Osteoblast (primary cell): ENCODE results near the gene COG4. TPM values are rescaled to one million over a fixed set of nuclear protein-coding genes. Genes with fewer than 3 reads are reported as not detected.

Source experiments
- DNase-seq: peaks from one replicate; pipeline ENCODE4 v3.0.0; 2011; ENCODE audit warnings: low spot score, mixed read lengths; ENCODE audit not compliant: insufficient read length; ENCODE audit errors: missing footprints
- H2AFZ ChIP-seq: 2 replicates; pipeline ENCODE4 v1.6.0; 2011; ENCODE audit warnings: mild to moderate bottlenecking, low read length
- H3K27ac ChIP-seq: 2 replicates; pipeline ENCODE4 v1.5.1; 2011; ENCODE audit warnings: mild to moderate bottlenecking, low read depth, low read length, moderate library complexity
- H3K27me3 ChIP-seq: 2 replicates; pipeline ENCODE4 v1.6.0; 2012; ENCODE audit warnings: mild to moderate bottlenecking, control low read depth, inconsistent platforms, low read length, moderate library complexity; ENCODE audit not compliant: insufficient read depth
- H3K36me3 ChIP-seq: 2 replicates; pipeline ENCODE4 v1.5.1; 2011; ENCODE audit warnings: mild to moderate bottlenecking, low read length, control low read depth, moderate library complexity; ENCODE audit not compliant: insufficient read depth
- H3K4me1 ChIP-seq: 2 replicates; pipeline ENCODE4 v1.5.1; 2011; ENCODE audit warnings: mild to moderate bottlenecking, low read length, control low read depth, moderate library complexity; ENCODE audit not compliant: insufficient read depth
- H3K4me2 ChIP-seq: 2 replicates; pipeline ENCODE4 v1.6.0; 2011; ENCODE audit warnings: mild to moderate bottlenecking, low read length; ENCODE audit not compliant: insufficient read depth
- H3K4me3 ChIP-seq: fragments of 200-600 bp; sonication (generic); 3 replicates; pipeline ENCODE4 v1.5.1; 2012; ENCODE audit warnings: mild to moderate bottlenecking, low read length, inconsistent platforms; ENCODE audit not compliant: insufficient read depth
- H3K79me2 ChIP-seq: 2 replicates; pipeline ENCODE4 v1.6.0; 2012; ENCODE audit warnings: mild to moderate bottlenecking, low read length, control low read depth, inconsistent platforms; ENCODE audit not compliant: insufficient read depth
- H3K9me3 ChIP-seq: 2 replicates; pipeline ENCODE4 v1.5.1; 2011; ENCODE audit warnings: low read depth, low read length, control low read depth
- H4K20me1 ChIP-seq: 2 replicates; pipeline ENCODE4 v1.6.0; 2012; ENCODE audit warnings: mild to moderate bottlenecking, low read length, control low read depth; ENCODE audit not compliant: insufficient read depth
- CTCF ChIP-seq: IDR thresholded peaks from 2 replicates; pipeline ENCODE4 v1.5.1; 2011; ENCODE audit warnings: mild to moderate bottlenecking, low read depth, low read length, moderate library complexity; ENCODE audit errors: extremely low read depth
- total RNA-seq: library from RNA; depleted of rRNA; stranded (reverse); fragments of >200 nt; gene quantifications from 2 replicates; pipeline ENCODE4 v1.2.3, GENCODE V29; 2012

The COG4 gene
- total RNA-seq, 1 donor = 61.5 TPM

GRCh38 chr16:70496513-70496912 lies 26.8 kb downstream of the COG4 start:
- Histone ChIP-seq H3K36me3 (peaks cover 67% of the 10 kb centered on the region), H3K4me3 (no peak overlapping the region), H3K27me3 (no peaks in the 10 kb centered on the region), H3K27ac (no peak overlapping the region), H3K79me2 (no peaks in the 10 kb centered on the region), H3K4me1 (no peaks in the 10 kb centered on the region), H4K20me1 (peaks cover 2% of the 10 kb centered on the region), H2AFZ (no peak overlapping the region), H3K4me2 (no peak overlapping the region), H3K9me3 (no peaks in the 10 kb centered on the region)
- no peak for DNase-seq
- no peak for TF ChIP-seq CTCF

DNA sequence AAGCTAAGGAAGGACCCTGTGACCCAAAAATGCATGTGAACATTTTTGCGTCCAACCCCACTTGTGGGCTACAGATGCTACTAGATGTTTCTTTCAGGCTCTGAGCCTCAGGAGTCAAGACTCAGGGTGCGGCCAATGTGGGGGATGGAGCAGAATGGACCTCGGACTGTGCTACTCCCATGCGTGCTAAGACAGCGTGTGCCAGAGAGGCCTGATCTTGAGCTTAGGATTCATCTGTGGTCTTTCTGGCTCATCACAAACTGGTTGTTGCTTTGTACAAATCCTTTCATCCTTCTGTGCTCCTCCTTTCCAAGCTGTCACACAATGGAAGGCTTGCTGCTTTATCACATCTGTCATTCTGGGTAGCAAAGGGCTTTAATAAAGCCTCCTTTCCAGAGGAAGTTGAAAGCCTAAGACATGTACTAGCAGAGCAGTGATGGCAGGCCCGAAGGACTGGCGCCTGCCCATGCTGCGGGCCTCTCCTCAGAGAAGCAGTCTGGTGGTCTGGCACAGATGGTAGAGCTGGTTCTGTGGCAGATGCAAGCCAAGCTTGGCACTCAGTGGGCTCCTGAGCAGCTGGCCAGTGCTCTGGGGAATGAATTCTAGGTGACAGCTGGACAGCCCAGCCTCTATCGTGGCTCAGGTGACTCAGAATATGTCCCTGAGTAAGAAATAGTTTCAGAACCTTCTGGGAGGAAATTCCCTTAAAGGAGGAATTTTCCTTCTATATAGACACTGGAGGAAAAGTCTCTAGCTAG lies 27.8 kb downstream of the COG4 start:
- no peak overlapping the region for H3K4me2 ChIP-seq
- no peak overlapping the region for H3K4me3 ChIP-seq
- H3K4me1 ChIP-seq = no peaks in the 10 kb centered on the region
- H2AFZ ChIP-seq = no peak overlapping the region
- no peaks in the 10 kb centered on the region for H3K79me2 ChIP-seq
- peaks cover 2% of the 10 kb centered on the region for H4K20me1 ChIP-seq
- H3K27ac ChIP-seq = no peak overlapping the region
- no peaks in the 10 kb centered on the region for H3K27me3 ChIP-seq
- DNase-seq = no peak
- peaks cover 60% of the 10 kb centered on the region for H3K36me3 ChIP-seq
- no peak for TF ChIP-seq CTCF
- H3K9me3 ChIP-seq = no peaks in the 10 kb centered on the region

DNA sequence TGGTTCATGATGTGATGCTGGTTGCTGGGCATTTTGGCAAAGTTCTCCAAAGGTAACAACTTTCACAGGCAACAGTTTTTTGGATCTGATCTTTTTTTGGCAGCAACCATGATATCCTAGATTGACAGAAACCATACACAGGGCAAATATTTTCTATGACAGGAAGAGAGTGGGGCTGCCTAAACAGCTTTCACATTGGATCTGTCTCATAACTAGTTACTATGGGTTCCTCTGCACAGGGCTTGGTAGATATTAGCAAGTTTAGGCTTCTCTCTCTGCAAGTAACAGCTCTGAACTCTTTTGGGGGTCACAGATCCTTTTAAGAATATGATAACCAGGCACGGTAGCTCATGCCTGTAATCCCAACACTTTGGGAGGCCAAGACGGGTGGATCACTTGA lies 28.6 kb downstream of the COG4 start:
- Histone ChIP-seq H3K4me2 (no peak overlapping the region), H3K27me3 (no peaks in the 10 kb centered on the region), H3K9me3 (no peaks in the 10 kb centered on the region), H2AFZ (no peak overlapping the region), H3K36me3 (peaks cover 58% of the 10 kb centered on the region), H3K4me3 (no peak overlapping the region), H3K4me1 (no peaks in the 10 kb centered on the region), H3K79me2 (no peaks in the 10 kb centered on the region), H4K20me1 (peaks cover 2% of the 10 kb centered on the region), H3K27ac (no peak overlapping the region)
- no peak for DNase-seq
- no peak for TF ChIP-seq CTCF

DNA sequence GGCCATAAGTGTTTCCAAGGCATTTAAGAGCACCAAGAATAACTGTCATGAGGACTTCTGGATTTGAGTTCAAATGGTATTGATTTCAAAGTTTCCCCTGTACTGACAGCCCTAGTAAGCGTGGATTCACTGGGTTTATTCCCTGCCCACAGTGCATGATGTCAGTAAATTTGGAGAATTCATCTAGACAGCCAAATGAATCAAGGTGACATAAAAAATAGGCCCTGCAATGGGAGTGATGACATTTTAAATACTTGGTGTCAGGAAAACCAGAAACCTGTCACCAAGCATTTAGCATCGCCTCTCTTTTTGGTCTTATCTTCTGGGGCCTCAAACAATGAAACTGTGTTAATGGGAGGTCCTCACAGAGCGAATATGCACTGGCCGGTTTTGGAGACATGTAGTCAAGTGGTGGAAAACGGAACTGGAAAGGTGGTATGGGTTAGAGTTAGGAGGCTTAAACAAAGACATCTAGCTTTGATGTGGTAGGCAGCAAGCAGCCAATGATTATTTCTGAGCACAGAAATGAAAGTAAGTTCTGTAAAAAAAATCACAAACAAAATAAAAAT lies 29.1 kb downstream of the COG4 start:
- Histone ChIP-seq H3K4me3 (no peak overlapping the region), H2AFZ (no peak overlapping the region), H3K27me3 (no peaks in the 10 kb centered on the region), H3K79me2 (no peaks in the 10 kb centered on the region), H4K20me1 (peaks cover 2% of the 10 kb centered on the region), H3K27ac (no peak overlapping the region), H3K4me2 (no peak overlapping the region), H3K9me3 (no peaks in the 10 kb centered on the region), H3K36me3 (peaks cover 58% of the 10 kb centered on the region), H3K4me1 (no peaks in the 10 kb centered on the region)
- no peak for TF ChIP-seq CTCF
- no peak for DNase-seq
